ENCODE results near the gene GNB1L.

The GNB1L gene, protein sequence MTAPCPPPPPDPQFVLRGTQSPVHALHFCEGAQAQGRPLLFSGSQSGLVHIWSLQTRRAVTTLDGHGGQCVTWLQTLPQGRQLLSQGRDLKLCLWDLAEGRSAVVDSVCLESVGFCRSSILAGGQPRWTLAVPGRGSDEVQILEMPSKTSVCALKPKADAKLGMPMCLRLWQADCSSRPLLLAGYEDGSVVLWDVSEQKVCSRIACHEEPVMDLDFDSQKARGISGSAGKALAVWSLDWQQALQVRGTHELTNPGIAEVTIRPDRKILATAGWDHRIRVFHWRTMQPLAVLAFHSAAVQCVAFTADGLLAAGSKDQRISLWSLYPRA

GRCh38 chr22:19854778-19855503 lies at the start of gene GNB1L, which contains the start of gene RTL10:
Gene GNB1L (minus strand): TSS chr22:19854874. CDS start chr22:19821355, 33,519 bp downstream.
Gene RTL10 (minus strand): TSS chr22:19854874. CDS start chr22:19852261, 2,613 bp downstream.
- no peak for FAIRE-seq

DNA sequence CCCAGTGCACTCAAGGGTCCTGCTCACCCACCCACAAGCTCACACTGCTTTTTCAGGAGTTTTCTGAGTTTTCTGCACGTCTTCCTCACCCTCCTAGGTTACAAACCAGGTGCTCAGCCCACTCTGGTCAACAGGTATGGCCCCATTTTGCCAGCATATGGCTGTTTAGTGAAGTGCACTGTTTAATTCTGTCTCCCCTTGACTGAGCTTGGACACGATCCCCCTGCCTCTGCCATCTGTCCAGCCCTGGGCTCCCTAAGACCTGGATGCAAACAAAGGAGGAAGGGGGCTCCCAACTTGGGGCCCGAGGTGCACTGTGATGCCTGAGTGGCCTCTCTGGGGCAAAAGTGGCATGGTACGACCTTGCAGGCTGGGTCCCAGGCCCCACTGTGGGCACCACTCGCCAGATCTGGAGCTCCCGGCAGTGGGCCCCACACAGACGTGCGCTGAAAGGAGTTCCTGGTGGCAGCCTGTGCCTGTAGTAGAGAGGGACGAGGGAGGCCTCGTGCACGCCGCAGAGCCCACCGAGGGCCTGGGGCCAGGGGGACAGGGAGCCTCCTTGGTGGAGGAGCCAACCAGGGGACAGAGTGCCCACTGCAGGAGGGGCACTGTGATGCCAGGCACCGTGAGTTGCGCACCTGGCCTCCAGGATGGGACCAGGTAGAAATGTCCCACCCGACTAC lies 49.6 kb upstream of the GNB1L start:
- no peak for FAIRE-seq

GRCh38 chr22:19903513-19903912 lies 48.8 kb upstream of the GNB1L start:
- FAIRE-seq, result no peak

DNA sequence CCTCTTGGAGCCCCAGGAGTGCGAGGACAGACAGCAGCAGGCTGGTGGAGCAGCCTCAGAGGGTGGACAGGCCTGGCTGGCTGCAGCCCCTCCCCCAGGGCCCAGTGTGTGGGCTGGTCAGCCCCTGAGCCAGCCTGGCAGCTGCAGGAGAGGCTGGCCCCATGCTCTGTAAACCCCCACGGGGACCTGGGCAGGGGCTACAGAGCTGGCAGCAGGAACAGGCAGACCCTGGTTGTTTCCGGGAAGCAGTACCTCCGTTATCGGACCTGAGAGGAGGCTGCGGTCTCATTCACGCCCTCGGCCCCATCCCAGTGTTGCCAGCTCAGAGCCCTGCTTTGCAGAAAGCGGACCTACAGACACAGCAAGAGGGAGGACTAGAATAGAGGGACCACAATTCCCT lies 48.4 kb upstream of the GNB1L start:
- FAIRE-seq, result no peak

DNA sequence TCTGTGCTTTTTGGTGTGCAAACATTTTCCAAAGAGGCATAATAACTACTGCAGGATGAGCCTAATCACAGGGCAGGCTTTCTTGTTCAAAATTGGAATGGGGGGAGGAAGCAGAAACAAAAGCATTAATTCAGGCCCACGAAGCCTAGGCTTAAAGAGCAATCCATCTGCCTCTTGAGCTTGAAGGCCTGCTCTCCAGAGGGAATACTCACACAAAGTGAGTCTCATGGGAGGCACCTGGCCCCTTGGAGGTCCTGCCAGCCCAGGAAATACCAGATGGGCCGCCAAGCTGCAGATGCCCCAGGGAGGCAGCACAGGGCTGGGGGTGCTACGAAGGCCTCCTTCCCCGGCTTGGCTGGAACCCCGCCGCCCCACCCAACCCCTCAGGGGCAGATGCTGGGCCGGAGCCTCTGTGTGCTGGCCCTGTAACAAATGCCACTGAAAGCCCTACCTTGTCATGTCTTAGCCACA lies 47.6 kb upstream of the GNB1L start:
- FAIRE-seq, result no peak

GRCh38 chr22:19901577-19902244 lies 47.0 kb upstream of the GNB1L start:
- FAIRE-seq, result no peak

GRCh38 chr22:19900707-19901436 lies 46.2 kb upstream of the GNB1L start:
- FAIRE-seq, result no peak

DNA sequence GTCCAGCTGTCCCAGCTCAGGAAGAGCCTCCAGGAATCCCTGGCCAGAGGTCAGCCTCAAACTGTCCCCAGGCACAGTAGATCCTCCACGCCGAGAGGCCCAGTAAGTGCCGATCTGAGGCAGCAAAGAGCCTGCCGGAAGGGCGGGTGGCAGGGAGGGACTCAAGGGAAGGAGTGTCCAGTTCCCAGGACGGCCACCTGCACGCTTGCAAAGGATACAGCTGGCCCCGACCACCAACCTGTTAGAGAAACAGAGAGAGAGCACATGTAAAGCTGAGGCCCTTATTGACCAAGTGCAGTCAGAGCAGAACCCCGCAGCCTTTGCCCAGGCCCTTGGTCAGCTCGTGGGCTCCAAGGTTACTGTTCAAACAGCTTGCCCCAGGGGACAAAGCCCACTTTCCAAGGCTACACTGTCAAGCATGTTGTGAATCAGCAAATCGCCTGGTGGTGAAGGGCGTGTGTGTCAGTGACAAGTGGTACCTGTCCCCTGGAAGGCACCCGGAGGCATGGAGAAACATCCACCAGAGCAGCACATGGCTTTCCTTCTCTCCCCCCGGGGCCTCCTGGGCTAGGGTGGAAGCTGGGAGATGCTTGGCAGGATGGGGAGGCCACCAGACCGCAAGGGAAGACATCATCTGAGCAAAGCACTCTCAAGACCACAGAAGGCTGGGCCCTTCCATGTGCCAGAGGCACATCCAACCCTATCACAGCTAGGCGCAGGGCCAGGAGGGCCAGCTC lies 44.3 kb upstream of the GNB1L start:
- no peak for FAIRE-seq

DNA sequence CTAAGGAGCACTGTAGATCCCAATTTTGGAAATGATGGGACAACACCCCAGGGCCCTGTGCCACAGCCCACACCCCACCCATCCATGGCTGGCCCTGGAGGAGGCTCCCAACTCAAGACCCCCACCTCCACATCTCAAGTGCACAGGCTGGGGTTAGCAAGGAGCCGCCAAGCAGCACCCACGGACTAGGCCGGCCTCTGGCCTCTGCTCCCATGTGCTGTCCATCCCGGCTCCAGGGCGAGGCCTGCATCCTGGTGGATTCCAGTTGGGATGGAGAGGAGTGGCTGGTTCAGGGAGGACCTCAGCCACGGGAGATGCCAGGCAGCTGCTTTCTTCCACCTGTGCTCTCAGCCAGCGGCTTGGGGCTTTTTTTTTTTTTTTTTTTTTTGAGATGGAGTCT lies 43.5 kb upstream of the GNB1L start:
- no peak for FAIRE-seq

DNA sequence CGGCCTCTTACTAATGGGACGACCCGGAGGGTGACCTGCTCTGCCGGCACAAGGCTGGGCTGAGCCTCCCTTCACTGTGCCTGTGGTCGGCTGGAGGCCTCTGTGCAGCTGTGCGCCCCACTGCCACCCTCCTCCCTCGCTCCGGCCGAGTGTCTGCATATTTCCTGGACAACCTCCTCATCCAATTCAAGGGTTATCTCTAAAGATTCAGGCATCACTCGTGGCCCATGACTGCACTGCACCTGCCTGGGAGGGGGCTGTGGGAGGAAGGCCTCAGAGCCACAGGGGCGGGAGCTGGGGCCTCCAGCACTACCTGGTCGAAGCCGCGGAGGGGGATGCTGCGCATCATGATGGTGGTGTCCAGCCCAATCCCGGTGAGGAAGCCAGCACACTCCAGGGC lies 43.1 kb upstream of the GNB1L start:
- FAIRE-seq, result no peak

- no peak for FAIRE-seq
Observed at GRCh38 chr22:19896665-19897355, 42.1 kb upstream of the GNB1L start.

DNA sequence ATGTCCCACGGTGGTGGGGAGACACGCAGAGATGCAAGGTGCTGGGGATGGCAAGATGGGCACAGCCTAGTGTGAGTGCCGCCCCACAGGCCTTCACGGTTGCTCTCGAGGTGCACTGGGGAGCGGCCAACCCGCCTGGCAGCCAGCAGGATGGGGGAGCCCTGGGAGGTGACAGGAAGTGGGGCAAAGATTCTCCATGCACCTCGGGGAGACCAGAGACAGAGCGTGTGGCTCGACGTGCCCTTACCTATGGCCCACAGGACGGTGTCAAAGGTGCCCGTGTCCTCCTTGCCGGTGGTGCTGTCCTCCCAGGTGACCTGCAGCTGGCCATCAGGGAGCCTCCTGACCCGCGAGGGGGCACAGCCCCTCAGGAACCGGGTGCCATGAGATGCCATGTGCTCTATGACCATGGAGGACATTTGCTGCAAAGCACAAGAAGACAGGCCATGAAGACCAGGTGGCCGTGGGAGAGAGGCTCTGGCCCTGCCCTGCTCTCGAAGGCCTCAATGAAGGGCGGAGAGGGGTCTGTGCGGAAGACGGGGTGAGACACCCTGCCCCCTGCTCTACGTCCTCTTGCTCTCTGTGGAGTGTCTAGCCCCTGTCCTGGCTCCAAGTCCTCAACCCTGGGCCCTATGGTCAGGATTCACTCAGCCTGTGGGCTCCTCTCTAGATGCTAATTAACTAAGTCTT lies 40.6 kb upstream of the GNB1L start:
- FAIRE-seq, result no peak

- no peak for FAIRE-seq
Observed at GRCh38 chr22:19893363-19893762, 38.7 kb upstream of the GNB1L start.

GRCh38 chr22:19892925-19893324 lies 38.3 kb upstream of the GNB1L start:
- no peak for FAIRE-seq

- FAIRE-seq, result no peak
Observed at GRCh38 chr22:19892257-19892879, 37.7 kb upstream of the GNB1L start.

DNA sequence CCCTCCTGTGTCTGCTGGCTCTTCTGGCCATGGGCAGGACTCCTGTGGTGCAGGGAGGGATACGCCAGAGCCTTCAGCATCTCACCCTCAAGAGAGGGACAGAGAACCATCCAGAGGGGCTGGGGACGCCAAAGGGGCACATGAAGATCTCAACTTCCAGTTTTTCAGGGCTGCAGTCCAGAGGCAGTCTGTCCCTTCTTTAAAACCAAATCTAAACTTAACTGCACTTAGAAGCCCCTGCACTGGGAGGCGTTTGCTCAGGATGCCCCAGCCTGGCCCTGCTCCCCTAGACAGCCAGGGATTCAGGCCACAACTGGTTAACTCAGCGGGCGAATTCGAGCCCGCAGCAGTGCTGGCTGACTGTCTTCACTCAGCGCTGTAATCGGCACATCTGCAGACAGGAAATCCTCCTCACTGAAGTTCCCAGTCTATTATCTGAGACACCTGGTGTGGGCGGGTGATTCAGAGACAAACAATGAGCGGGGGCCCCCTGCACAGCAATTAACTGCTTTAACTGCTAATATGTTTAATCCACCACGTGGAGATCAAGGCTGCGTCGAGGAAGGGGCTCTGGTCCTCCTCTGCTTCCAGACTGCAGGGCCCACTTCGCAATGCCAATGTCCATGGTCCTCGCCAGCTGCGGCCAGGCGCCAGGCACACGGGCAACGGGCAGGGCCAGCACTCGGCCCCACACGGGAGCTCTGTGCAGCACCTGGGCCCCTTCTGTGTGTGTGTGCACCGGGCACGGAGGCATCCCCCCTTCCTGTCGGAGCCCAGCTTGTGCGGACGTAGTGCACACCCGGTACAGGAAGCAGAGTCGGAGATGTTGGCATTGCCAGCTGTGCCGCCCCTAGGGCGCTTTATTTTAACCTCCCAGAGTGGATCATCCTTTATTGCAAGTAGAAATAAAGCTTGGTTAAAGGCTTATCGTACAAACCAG lies 36.9 kb upstream of the GNB1L start:
- FAIRE-seq, result no peak

GRCh38 chr22:19890502-19891316 lies 36.0 kb upstream of the GNB1L start:
- FAIRE-seq, result no peak

- FAIRE-seq, result no peak
Observed at GRCh38 chr22:19889951-19890350, 35.3 kb upstream of the GNB1L start.

Measured in G401.6 (cell line).